CD4-positive, alpha-beta T cell treated with Interleukin-21 for 1 hour (primary cell): ENCODE data around the gene FBXW4.
"Not testable (repeated sequence)": the region's sequence is repeated elsewhere in the genome, so short reads cannot be mapped to it uniquely, and the experiment has no call there.

ENCODE experiments used
- DNase-seq: peaks from one replicate; pipeline ENCODE4 v3.0.0-alpha.2; 2020

FBXW4 gene

DNA sequence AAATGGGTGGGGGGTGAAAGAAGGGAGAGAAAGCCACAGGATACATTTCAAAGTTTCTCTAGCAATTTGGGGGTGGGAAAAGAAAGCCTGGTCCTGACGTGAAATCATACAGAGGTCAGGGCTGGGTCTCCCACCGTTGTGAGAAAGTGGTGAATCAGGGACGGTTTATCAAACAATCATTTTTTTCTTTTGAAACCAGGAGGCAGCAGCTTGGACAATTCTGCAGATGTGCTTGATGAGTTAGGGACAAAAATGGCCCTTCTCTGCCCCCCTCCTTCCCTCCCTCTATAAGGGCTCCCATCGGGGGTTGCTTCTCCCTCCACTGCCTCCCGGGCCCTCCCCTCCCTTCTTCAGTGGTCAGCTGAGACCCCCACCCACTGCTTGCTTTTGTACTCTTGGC is 43.6 kb downstream of the FBXW4 start:
- DNase-seq = no peak

DNA sequence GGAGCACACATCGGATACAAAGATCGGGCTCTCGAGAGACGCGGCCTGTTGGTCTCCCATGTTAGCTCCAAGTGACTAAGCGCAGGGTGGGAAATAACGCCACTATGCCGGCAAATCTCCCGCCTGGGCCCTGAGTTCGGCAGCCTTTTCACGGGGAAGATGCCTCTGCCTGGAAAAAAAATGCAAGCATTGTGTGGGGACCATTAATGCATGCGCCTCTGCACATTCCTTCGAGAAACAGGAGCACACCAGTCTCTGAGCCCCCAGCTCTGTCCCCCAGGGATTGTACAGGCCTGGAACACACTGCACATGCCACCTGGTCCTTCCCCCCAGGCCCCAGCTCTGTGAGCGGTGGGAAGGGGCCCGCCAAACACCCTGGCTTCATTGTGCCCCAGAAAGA is 44.1 kb downstream of the FBXW4 start:
- no peak for DNase-seq

DNA sequence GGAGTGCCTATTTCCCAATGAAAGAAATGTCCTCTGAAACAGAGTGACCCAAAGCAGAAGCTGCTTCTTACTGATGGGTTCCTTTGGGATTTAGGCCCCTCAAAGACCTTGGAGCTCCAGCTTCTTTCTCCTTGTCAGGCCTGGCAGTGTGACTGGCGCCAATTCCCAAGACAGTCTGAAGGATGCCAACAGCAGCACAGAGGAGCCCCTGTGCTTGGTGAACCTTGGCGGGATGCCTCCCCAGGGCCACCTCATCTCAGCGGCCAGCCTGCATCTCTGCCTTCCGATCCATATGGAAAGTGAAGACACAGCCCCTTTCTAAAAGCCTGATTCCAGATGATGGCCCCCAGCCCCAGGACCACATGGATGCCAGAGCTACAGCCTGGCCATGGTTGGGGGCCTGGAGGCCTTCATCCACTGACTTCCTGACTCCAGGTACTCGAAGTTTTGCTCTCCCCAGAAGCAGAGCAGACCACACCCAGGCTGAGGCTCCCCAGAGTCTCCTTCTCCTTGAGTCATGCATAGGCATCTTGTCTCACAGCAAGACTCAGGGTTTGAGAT is 45.4 kb downstream of the FBXW4 start:
- no peak for DNase-seq

DNA sequence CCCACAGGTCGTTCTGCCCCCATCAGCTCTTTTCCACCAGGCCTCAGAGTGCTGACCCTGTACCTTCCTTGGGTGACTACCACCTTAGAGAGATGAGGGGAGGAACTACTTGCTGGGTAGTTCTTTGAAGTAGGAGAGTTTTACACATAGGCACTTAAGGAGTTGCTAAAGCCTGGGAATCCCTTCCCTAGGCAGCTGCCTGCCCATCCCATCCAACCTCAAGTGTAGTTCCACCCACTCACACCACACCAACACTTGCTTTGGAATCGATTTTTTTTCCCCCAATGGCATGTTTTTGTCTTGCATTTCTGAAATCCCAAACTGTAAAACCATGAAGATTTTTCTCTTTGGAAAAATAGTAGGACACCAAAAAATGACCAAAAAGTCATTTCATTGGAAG is 47.7 kb downstream of the FBXW4 start:
- no peak for DNase-seq

DNA sequence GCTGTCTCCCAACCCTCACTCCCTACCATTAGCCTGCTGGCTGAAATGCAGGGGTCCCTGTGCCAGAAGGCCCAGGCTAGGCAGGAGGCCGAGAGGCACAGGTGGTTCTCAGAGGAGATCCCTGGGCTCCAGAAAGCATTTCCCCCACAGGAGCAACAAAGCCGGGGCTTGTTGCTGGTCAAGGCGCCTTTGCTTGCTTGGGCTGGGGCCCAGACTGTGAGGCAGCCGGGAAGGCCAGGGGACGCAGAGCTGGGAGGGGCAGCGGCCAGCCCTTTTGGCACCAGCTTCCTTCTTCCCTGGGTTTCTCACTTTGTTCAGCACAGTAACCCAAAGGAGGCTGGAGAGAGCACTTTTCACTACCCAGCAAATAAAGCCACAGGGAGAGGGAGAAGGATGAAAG is 48.6 kb downstream of the FBXW4 start:
- DNase-seq = no peak

DNA sequence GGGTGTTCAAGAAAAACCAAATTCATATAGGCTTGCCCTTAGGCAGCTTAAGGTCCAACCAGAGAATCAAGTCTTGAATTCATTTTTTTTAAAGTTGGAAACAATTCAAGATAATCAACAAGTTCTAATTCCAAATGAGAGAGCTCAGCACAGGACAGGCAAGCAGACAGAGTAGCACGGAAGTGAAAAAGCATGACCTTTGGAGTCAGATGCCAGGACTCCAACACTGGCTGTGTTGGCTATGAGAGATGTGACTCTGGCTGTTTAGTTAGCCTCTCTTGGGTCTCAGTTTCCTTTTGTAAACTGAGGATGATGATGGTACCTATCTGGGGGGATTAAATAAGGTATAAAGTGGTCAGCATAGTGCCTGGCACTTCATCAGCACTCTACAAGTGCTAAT is 49.3 kb downstream of the FBXW4 start:
- DNase-seq = no peak

DNA sequence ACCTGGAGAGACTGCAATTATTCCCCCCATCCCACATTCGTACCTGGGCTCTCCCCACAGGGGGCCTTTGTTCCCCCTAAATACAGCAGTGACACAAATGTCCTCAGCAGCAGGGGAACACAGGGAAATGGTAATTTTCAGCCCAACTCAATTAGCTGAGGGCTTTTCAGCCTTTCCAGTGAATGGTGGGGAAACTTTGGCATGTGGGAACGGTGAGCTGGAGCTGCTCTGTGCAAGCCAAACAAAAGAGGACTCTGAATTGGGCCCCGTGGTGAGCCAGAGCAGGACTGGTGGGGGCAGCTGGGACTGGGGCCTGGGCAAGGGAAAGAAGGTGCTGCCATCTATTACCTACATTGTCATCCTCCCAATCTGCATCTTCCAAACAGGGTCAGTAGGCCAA is 51.0 kb downstream of the FBXW4 start:
- DNase-seq = no peak

DNA sequence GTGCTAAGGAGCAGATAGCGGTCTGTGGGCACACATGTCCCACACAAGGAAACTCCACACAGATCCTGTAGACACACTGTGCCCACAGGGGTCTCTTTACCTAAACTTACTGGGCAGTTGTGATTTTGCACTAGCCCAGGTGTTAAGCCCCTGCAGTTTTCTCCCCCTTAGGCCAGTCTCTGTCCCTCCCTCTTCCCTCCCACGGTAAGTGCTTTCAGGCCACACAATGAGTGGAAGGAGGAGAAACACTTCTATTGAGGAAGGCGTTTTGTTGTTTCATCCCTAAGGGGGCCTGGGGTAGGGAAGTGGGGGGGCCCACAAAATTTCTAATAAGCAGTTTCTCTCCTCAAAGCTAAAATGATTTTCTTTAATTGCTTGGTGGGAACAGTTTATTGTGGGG is 51.4 kb downstream of the FBXW4 start:
- DNase-seq = no peak

DNA sequence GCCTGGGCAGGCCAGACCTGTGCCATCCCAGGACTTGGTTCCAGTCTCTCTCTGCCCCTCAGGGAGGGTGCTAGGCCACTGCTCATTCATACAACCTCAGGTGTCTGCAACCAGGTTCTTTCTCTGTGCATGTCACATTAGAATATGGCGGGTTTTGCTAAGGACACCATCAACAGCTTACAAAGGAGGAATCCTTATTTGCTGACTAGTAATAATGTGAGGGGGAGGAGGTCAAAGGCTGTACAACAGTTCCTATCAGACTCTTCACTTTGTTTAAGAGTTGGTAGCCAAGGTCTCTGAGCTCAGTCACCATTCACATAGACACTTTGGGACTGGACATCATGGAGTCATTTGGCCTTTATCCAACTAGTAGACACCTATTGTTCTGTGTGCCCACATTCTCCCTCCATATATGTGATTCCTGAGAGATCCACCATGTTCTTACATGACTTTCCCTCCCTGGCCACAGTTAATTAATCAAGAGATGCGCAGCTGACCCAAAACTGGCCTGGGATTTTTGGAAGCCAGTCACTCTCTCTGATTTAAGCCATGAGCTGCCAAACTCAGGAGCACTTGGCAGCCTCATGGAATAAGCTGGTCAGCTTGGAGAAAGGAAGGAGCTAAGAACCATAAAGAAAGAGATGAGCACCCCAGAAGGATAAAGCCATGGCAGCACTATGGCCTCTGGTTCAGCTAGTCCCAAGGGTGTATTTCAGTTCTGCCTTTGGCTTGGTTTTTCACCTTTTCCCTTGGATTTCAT is 55.6 kb downstream of the FBXW4 start:
- no peak for DNase-seq

DNA sequence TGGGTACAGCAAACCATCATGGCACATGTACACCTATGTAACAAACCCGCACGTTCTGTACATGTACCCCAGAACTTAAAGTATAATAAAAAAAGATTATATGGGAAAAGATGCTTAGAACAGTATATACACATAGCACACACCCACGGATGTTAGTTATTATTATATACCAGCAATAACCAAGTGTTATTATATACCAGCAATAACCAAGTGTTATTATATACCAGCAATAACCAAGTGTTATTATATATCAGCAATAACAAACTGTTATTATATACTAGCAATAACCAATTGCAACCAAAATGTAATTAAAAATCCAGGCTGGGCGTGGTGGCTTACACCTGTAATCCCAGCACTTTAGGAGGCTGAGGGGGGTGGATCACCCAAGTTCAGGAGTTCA is 61.5 kb downstream of the FBXW4 start:
- not testable (repeated sequence) for DNase-seq

DNA sequence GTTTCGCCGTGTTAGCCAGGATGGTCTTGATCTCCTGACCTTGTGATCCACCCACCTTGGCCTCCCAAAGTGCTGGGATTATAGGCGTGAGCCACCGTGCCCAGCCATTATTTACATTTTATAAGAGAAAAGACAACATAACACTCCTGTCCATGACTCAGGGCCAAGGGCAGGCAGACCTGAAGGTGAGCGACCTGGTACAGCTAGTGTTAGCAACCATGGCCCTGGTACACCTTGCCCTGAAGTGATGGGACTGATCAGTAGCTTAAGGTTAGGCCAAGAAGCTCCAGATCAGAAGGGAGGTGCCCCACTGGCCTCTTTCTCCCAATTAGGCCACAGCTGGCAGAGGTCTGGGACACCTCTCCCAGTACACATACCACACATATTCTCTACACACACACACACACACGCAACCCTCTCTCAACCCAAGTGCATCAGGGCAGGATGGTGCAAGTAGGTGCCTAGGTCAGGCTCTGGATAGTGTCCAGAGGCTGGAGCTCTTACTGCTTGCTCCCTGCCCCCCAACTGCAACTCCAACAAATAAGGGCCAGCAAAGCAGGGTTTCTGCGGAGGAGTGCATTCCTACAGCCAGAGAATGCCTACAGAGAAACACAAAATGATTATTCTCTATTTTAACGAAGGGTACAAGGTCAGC is 63.0 kb downstream of the FBXW4 start:
- no peak for DNase-seq

DNA sequence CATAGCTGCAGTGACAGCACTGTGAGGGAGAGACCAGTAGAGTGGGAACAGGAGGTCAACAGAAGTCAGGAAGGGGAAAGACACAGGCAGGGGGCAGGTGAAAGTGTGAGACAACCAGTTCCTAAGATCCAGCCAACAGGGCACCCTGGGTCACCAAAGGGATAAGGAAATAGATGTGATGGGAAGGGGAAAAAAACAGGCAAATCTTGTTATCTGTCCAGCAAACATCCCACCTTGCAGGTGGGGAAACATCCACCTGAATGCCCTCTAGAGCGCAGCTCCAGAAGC is 64.4 kb downstream of the FBXW4 start:
- no peak for DNase-seq

DNA sequence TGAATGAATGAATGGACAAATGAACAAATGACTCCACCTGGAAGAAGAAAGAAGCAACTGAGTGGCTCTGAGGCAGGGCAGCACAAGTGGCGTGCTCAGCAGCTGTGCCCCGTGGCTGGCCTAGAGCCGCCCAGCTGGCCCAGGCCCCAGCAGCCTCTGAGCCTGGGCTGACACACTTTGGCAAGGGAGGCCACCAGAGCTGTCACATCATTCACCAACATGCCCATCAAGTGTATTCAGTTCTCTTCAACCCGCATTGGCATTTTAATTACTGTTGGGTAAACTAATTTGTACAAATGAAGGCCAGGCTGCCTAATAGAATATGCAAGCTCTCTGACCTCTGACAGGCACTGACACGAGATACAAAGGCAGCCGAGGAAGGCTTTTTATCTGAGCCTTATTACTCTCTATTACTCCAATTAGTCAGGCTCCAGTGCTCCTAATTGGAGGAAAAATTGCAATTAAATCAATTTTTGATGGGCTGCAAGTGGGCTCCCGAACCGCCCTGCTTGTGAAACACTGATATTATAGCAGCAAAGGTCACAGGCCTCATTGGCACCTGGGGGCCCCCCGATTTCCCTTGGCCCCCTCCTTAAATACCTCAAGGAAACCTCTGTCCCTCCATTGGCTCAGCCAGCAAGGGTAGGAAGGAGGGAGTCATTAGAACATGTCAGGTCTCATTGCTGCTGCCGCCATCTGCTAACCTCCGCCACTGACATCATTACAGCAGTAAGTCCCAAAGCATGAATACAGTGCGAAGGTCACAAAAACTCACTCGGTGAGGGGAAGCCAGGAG is 64.9 kb downstream of the FBXW4 start:
- DNase-seq = no peak

DNA sequence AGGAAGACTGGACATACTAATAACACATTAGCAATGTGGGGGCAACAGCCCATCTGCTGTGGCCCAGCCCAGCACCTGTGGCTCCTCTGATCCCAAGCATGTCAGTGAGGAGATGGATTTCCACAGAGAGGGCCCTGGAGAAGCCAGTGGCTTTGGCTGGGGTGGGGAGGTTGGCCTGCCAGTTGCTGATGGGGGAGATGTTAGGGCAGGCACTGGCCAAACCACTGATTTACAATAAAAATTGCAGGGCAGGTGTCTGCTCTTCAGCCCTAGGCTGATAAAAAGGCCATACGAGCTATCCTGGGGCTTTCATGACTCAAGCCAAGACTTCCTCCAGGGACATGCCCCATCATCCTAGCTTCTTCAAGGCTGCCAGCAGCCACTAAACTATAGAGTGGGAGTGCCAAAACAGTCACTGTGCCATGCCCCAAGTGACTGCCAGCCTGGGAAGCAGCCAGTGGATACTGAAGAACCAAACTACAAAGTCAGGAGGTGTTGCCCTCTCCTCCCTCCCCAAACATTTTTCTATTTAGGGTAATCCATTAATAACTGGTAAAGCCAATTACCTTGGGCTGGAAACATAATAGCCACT is 69.1 kb downstream of the FBXW4 start:
- DNase-seq = no peak

DNA sequence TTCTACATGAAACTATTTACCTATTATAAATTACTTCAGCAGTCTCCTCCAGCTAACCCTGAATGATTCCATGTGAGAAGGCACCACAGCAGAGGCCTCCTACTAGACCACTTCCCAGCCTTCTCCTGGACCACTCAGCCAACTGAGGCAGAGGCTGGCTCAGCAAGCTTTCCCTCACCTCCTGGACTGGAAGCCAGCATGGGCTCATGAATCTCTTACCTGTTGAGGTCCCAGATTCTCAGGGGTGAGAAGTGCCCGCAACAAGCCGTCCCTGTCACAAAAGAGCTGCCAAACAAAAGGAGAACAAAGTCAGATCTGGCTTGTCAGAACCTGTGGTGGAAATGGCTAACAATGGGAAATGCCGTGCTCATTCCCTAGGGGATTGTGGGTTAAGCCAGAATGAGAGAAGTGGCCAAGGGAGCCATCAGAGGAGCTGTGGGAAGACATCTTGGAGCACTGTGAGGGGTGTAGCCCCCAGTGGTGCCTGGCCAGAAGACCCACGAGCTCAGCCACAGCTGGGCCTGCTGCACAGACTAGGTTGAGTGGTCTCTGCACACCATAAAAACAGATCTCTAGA is 70.4 kb downstream of the FBXW4 start:
- no peak for DNase-seq

DNA sequence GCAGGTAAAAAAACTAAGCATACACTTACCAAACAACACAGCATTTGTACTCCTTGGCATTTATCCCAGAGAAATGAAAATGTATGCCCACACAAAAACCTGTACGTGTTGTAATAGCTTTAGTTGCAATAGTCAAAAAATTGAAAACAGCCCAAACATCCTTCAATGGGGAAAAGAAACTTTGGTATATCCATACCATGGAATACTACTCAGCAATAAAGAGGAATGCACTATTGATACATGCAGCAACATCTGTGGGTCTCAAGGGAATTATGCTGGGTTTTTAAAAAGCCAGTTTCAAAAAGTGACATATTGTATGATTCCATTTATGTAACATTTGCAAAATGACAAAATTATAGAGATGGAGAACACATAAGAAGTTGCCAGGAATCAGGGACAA is 71.4 kb downstream of the FBXW4 start:
- no peak for DNase-seq

DNA sequence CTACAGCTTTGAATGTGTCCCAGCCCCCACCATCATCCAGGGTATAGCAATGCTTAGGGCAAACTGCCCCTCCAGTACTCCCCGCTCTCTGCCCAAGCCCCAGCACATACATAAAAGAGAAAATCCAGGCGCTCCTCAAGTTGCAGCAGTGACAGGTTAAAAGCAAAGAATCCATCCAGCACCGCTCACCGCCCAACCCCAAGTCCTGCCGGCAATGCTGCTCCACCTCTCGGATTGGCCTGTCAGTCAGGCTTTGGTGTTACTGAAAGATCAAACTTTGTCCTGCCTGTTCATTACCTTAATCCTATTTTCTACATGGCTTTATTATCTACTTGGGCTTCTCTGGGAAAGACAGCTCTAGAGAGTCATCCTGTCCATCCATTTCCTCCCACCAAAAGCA is 75.0 kb downstream of the FBXW4 start:
- no peak for DNase-seq

DNA sequence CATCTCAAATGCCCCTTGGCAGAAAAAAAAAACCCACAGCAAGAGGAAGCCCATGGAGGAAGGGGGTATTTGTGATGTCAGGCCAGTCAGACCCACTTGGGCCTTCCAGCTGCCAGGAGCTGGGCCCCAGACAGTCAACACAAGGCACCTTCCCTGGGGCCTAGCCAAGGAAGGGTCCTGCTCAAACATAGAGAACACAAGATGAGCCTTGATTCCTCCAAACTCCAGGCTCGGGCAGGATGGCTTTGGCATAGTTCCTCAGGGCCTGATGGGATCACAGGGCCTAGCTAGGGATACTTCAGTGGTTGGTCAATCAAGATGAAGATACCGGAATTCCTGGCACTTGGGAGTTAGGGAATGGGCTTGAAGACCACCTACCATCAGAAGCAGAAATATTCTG is 76.1 kb downstream of the FBXW4 start:
- DNase-seq = no peak

DNA sequence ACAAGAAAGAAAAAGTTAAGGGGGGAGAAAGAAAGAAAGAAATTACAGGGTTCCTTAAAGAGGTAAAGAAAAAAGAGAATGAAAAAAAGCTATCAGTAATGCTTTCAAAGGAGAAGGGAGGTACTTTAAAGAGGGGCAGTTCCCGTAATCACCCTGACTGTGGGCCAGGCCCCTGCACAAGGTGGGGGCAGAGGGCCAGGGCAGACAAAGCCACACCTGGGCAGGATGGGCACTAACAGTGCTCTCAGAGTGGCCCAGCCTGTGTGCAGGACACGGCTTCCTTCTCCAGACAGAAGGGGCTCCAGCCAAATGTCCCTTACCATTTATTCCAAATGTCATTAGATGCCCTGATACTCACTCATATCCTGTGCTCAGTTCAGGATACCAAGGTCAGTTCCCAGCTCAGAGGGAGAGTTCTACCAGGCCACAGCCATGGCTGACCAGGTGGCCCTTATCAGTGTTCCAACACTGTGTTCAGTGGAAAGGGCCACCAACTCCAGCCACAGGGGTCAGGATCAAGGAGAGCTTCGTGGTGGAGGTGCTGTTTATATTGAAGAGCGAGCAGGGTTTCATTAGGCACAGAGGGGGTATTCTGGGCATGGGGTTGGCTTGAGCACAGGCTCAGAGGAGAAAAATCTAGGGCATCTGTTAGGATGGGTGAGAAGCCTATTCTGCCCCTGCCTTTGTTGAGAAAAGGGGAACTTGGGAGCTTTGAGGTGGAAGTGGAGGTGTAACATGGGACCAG is 77.0 kb downstream of the FBXW4 start:
- no peak for DNase-seq

DNA sequence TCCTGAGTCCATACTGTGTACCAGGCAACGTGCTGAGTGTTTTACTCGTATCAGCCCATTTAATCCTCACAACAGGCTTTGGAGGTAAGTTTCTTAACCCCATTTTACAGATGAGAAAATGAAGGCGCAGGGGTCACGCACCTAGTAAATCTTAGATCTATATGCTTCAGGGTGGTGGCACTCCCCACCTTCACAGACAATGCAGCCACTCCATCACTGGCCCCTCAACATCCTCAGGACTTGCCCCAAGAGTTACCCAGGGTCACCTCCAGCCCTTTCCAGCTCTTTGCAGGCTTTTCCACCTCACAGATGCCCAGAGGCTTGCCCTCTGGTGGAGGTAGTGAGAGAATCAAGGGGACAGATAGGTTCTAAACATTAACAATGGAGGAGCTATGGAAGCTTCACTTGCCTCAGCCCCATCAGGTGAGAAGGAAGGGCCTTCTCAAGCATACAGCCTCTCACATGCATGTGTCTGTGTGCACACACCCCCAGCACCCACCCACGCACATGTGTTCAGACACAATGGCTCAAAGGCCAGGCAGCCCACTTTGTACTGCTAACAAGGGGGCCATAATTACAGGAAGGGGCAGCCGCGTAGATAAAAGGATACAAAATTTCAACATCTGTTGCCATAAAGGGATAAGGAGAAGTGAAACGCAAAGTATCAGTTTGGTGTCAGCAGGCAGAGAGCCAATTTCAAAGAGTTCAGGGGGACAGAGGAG is 77.7 kb downstream of the FBXW4 start:
- no peak for DNase-seq

DNA sequence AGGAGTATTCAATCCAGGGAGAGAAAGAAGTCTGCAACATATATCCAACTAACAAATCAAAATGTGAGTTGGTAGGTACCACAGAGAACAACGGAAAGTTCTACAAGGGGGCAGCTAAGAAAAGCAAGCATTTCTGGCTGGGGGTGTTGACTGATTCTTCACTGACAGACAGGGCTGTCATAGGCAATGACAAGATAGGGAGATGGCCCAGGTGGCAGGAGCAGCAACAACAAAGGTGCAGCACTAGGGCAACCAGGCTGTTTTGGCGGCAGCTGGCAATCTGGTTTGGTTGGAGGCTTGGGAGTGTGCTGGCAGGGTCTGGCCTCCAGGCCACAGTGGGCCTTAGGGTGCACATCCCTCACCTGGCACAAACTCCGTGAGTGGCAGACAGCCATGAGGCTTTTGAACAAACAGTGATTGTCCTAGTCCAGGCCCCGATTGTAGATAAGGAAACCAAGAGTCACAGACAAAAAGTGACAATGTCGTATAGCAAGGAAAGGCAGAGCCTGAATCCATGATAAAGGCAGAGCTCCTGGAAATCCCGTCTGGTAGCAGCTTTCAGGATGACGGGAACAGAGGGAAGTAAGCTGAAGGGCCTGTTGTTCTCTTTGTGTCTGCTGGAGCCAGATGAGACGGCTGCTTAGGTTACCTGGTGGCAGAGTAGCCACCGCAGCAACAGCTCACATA is 78.4 kb downstream of the FBXW4 start:
- DNase-seq = no peak
